Right renal cortex interstitium (tissue), 3 donors: ENCODE measurements around the gene GPR4. TPM values are rescaled to one million over a fixed set of nuclear protein-coding genes. Genes with fewer than 3 reads are reported as not detected.

Source experiments
- DNase-seq, 3 donors: peaks; one replicate each; pipeline ENCODE4 v3.0.0-alpha.2; 2013; ENCODE audit warnings: low read depth in 3 of 3, low spot score in 2 of 3
- polyA plus RNA-seq, 3 donors: library from polyadenylated mRNA; unstranded; fragments of 120-200 nt; gene quantifications; one replicate each; pipeline ENCODE4 v1.2.1, GENCODE V29; 2013; ENCODE audit not compliant: insufficient read length in 3 of 3

GPR4 gene
- polyA plus RNA-seq, 3 donors, result 4.7 to 5.5 (median 4.9) TPM

- no peak for DNase-seq
Measured at GRCh38 chr19:45556835-45557234, 45.2 kb downstream of the GPR4 start.

- no peak for DNase-seq
Measured at GRCh38 chr19:45554481-45554880, 47.5 kb downstream of the GPR4 start.

GRCh38 chr19:45553464-45553863 is 48.5 kb downstream of the GPR4 start:
- no peak for DNase-seq

- DNase-seq, result no peak
Measured at GRCh38 chr19:45547965-45548609, 53.9 kb downstream of the GPR4 start.

GRCh38 chr19:45547211-45547770 is 54.7 kb downstream of the GPR4 start:
- no peak for DNase-seq

- DNase-seq, result no peak
Measured at GRCh38 chr19:45542234-45542668, 59.8 kb downstream of the GPR4 start.

Other genes starting within 250 kb of the GPR4 start
- gene ERCC2, start 231.6 kb downstream of the GPR4 start, polyA plus RNA-seq, result 10 to 100 TPM; 27.7 to 34.3 (median 33.7) TPM
- gene PPP1R13L, start 197.1 kb downstream of the GPR4 start, polyA plus RNA-seq, result 1 to 10 TPM; 6.2 to 8.9 (median 6.5) TPM
- gene POLR1G, start 195.6 kb downstream of the GPR4 start, polyA plus RNA-seq, result 1 to 10 TPM; 2.8 to 3.6 (median 3.1) TPM
- 10 to 100 TPM; 62.5 to 68.7 (median 68.7) TPM for gene ERCC1, start 178.3 kb downstream of the GPR4 start, polyA plus RNA-seq
- gene FOSB, start 134.2 kb downstream of the GPR4 start, polyA plus RNA-seq, result 10 to 100 TPM; 14.3 to 88.2 (median 22.1) TPM
- 10 to 100 TPM in 1 of 3 donors, 1 to 10 TPM in 2; 7.6 to 11.1 (median 9.0) TPM for gene RTN2, start 105.2 kb downstream of the GPR4 start, polyA plus RNA-seq
- under 1 TPM in 2 of 3 donors, not detected in 1; 0.17 to 0.24 TPM for gene PPM1N, start 103.8 kb downstream of the GPR4 start, polyA plus RNA-seq
- gene VASP, start 94.7 kb downstream of the GPR4 start, polyA plus RNA-seq, result 10 to 100 TPM; 45.6 to 49.3 (median 48.8) TPM
- 10 to 100 TPM in 2 of 3 donors, 1 to 10 TPM in 1; 9.7 to 12.0 (median 10.5) TPM for gene OPA3, start 17.4 kb downstream of the GPR4 start, polyA plus RNA-seq
- 10 to 100 TPM; 17.1 to 20.6 (median 17.2) TPM for gene EML2, start 37.2 kb upstream of the GPR4 start, polyA plus RNA-seq
- gene GIPR, start 66.0 kb upstream of the GPR4 start, polyA plus RNA-seq, result under 1 TPM; 0.28 to 0.47 (median 0.43) TPM
- 100 to 1,000 TPM; 326 to 373 (median 358) TPM for gene SNRPD2, start 89.7 kb upstream of the GPR4 start, polyA plus RNA-seq
- 1 to 10 TPM; 7.1 to 7.6 (median 7.5) TPM for gene QPCTL, start 90.5 kb upstream of the GPR4 start, polyA plus RNA-seq
- gene FBXO46, start 128.7 kb upstream of the GPR4 start, polyA plus RNA-seq, result 10 to 100 TPM in 2 of 3 donors, 1 to 10 TPM in 1; 9.6 to 11.8 (median 11.7) TPM
- not detected for gene MEIOSIN, start 131.2 kb upstream of the GPR4 start, polyA plus RNA-seq
- gene SIX5, start 167.0 kb upstream of the GPR4 start, polyA plus RNA-seq, result 10 to 100 TPM; 12.1 to 14.4 (median 12.8) TPM
- 10 to 100 TPM; 31.5 to 37.5 (median 35.4) TPM for gene DMPK, start 180.3 kb upstream of the GPR4 start, polyA plus RNA-seq
- 10 to 100 TPM; 21.6 to 25.8 (median 23.8) TPM for gene DMWD, start 190.6 kb upstream of the GPR4 start, polyA plus RNA-seq
- not detected for gene RSPH6A, start 213.1 kb upstream of the GPR4 start, polyA plus RNA-seq